Mesothelial cell of epicardium (in vitro differentiated cells): ENCODE data around the gene RNF152. TPM values are rescaled to one million over a fixed set of nuclear protein-coding genes. Genes with fewer than 3 reads are reported as not detected.

Experiments used
- DNase-seq, 2 experiments: peaks; one replicate each; pipeline ENCODE4 v3.0.0; 2021; ENCODE audit warnings: low spot score in 2 of 2; ENCODE audit not compliant: unreplicated experiment in 2 of 2
- H3K27ac Mint-ChIP-seq: 2 replicates; pipeline ENCODE4 v1.8.0; 2021; ENCODE audit warnings: mixed read lengths
- H3K27me3 Mint-ChIP-seq: 2 replicates; pipeline ENCODE4 v1.8.0; 2021; ENCODE audit warnings: low read depth, mixed read lengths
- H3K36me3 Mint-ChIP-seq: 2 replicates; pipeline ENCODE4 v1.8.0; 2021; ENCODE audit warnings: mixed read lengths
- H3K4me1 Mint-ChIP-seq: 2 replicates; pipeline ENCODE4 v1.8.0; 2021; ENCODE audit warnings: mixed read lengths
- H3K4me3 Mint-ChIP-seq: 2 replicates; pipeline ENCODE4 v1.8.0; 2021; ENCODE audit warnings: mild to moderate bottlenecking, moderate library complexity, mixed read lengths
- H3K9me3 Mint-ChIP-seq: 2 replicates; pipeline ENCODE4 v1.8.0; 2021; ENCODE audit warnings: mixed read lengths
- total RNA-seq: library from RNA; stranded (reverse); gene quantifications from 3 replicates; pipeline ENCODE4 v1.2.1, GENCODE V29; 2021
- TF ChIP-seq, protein P1 (sequence below): fragments of 200-600 bp; sonication (generic); IDR thresholded peaks from one replicate; pipeline ENCODE4 v1.5.0; 2021; ENCODE audit warnings: antibody characterized with exemption; ENCODE audit not compliant: unreplicated experiment

The RNF152 gene
- total RNA-seq, 1 donor from 2014 or later = 28.6 TPM

DNA sequence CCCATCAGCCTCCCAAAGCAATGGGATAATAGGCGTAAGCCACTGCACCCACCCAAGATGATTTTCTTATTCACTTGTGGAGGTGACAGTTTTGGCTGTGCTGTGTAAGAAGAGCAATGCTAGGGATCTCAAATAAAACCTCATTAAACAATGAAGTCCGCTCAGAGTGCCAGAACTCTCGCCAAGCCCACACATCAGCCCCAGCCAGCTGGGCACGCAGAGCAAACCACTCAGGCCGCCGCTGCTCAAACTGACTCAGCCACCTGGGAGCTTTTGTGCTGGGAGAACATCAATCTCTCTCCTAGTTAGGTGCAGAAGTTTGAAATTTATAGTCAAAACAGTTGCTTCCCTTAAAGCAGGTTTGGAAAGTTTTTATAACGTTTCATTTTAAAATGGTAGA, 47.6 kb downstream of the RNF152 start:
- Mint-ChIP-seq H3K4me3 (no peak overlapping the region), H3K36me3 (peaks cover 4% of the 10 kb centered on the region), H3K9me3 (peaks cover 13% of the 10 kb centered on the region), H3K27me3 (no peaks in the 10 kb centered on the region), H3K4me1 (no peaks in the 10 kb centered on the region), H3K27ac (no peak overlapping the region)
- TF ChIP-seq, protein P1, sequence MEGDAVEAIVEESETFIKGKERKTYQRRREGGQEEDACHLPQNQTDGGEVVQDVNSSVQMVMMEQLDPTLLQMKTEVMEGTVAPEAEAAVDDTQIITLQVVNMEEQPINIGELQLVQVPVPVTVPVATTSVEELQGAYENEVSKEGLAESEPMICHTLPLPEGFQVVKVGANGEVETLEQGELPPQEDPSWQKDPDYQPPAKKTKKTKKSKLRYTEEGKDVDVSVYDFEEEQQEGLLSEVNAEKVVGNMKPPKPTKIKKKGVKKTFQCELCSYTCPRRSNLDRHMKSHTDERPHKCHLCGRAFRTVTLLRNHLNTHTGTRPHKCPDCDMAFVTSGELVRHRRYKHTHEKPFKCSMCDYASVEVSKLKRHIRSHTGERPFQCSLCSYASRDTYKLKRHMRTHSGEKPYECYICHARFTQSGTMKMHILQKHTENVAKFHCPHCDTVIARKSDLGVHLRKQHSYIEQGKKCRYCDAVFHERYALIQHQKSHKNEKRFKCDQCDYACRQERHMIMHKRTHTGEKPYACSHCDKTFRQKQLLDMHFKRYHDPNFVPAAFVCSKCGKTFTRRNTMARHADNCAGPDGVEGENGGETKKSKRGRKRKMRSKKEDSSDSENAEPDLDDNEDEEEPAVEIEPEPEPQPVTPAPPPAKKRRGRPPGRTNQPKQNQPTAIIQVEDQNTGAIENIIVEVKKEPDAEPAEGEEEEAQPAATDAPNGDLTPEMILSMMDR = no peak
- no peak for DNase-seq

DNA sequence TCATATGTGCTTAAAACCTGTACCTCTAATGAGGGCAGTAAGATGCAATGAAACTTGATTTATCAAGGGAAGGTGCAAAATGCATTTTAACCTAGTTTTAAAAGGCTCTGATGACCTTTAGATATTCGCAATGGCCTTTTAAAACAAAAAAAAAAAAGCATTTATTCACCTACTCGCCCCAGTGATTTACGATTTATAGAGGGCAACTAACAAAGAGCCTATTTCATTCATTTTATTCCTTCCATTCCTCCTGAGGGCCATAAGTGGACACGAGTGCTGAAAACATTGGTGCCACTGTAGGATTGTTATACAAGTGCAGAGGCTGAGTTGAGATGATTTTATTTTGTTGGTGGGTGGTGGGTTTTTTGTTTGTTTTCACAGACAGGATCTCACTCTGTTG, 48.1 kb downstream of the RNF152 start:
- Mint-ChIP-seq H3K36me3 (peaks cover 4% of the 10 kb centered on the region), H3K27ac (no peak overlapping the region), H3K4me1 (no peaks in the 10 kb centered on the region), H3K9me3 (peaks cover 13% of the 10 kb centered on the region), H3K27me3 (no peaks in the 10 kb centered on the region), H3K4me3 (no peak overlapping the region)
- TF ChIP-seq, protein P1 = no peak
- DNase-seq = no peak

DNA sequence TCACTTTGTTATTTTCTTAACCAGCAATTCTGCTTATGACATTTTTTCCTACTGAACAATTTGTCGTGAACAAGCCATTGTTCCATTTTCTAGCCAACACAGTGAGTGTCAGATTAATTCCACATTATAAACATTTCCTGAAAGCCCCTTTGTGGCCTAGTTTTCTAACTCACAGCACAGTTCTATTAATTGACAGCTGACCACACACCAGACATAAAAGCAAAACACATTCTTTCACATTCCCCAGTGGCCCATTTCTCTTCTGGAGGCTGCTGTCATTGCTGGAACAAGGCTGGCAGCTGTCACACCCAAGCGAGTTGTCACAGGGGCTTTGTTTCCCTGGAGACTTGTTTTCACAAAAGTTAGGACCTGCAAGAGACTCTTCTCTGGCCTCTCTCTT, 50.7 kb downstream of the RNF152 start:
- no peaks in the 10 kb centered on the region for H3K27me3 Mint-ChIP-seq
- H3K9me3 Mint-ChIP-seq = peaks cover 20% of the 10 kb centered on the region
- H3K36me3 Mint-ChIP-seq = peaks cover 9% of the 10 kb centered on the region
- DNase-seq = no peak
- H3K27ac Mint-ChIP-seq = no peak overlapping the region
- no peak overlapping the region for H3K4me3 Mint-ChIP-seq
- no peaks in the 10 kb centered on the region for H3K4me1 Mint-ChIP-seq
- TF ChIP-seq, protein P1 = no peak

DNA sequence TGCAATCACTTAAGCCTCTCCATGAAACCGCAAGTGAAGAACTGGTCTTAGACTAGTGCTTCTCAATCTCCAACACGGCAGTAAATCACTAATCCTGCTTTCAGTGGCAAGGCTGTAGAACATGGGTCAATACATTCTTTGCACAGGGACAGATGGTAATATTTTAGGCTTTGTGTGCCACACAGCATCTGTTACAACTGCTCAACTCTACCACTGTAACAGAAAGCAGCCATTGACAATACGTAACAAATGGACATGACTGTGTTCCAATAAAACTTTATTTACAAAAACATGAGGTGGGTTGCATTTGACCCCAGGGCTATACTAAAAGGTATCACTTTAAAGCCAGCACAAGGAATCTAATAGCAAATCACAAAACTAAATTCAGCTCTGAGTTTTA, 51.1 kb downstream of the RNF152 start:
- H3K27ac Mint-ChIP-seq = no peak overlapping the region
- TF ChIP-seq, protein P1 = no peak
- H3K36me3 Mint-ChIP-seq = peaks cover 11% of the 10 kb centered on the region
- no peaks in the 10 kb centered on the region for H3K27me3 Mint-ChIP-seq
- no peaks in the 10 kb centered on the region for H3K4me1 Mint-ChIP-seq
- DNase-seq = no peak
- no peak overlapping the region for H3K4me3 Mint-ChIP-seq
- peaks cover 24% of the 10 kb centered on the region for H3K9me3 Mint-ChIP-seq

DNA sequence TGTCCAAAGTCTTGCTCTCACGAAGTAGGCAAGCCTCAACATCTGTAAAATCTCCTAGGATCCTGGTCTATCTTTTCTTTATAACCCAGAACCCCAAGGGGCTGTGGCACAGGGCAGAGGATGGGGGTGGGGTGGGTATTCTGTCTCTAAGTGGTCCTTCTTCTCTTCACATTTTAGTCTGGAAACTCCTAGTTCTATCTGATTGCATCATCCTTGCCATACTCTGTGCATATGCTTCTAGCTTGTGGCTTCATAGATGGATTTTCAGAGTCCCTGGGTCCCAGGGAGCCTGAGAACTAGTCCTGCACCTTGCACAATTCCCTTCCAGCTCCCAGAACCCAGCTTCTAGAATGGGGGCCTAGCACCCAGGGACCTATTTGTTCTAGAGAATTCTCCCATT, 52.5 kb downstream of the RNF152 start:
- no peaks in the 10 kb centered on the region for H3K4me1 Mint-ChIP-seq
- TF ChIP-seq, protein P1 = no peak
- H3K4me3 Mint-ChIP-seq = no peak overlapping the region
- peaks cover 16% of the 10 kb centered on the region for H3K36me3 Mint-ChIP-seq
- peaks cover 29% of the 10 kb centered on the region for H3K9me3 Mint-ChIP-seq
- H3K27me3 Mint-ChIP-seq = no peaks in the 10 kb centered on the region
- H3K27ac Mint-ChIP-seq = no peak overlapping the region
- no peak for DNase-seq

DNA sequence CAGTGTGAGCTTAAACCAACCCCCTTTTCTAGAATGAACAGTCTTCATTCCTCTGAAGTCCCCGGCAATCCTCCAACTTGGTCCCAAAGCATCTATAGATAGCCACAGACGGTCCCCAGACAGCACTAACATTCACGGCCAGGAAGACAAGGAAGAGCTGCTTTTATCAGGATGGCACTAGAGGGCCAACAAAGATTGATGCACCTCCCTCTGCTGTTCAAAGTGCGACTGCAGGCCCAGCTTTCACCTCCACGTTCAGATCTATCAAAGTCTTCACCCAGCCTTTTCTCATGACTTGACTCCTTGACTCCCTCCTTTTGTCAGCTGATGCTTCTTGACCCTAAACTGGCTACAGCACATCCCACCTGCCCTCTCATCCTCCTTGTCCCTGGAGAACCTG, 54.3 kb downstream of the RNF152 start:
- no peak for DNase-seq
- Mint-ChIP-seq H3K9me3 (peaks cover 34% of the 10 kb centered on the region), H3K27me3 (no peaks in the 10 kb centered on the region), H3K4me3 (no peak overlapping the region), H3K4me1 (peaks cover under 1% of the 10 kb centered on the region), H3K36me3 (peaks cover 19% of the 10 kb centered on the region), H3K27ac (no peak overlapping the region)
- TF ChIP-seq, protein P1 = no peak
